B cell (primary cell): ENCODE data around the gene HHAT. TPM values are rescaled to one million over a fixed set of nuclear protein-coding genes. Genes with fewer than 3 reads are reported as not detected.

Source experiments
- ATAC-seq: fragments of 200-7000 bp; cut with Tn5 transposase; one replicate; pipeline ENCODE4 v1.10.0; 2021; ENCODE audit warnings: low read depth, mild to moderate bottlenecking, moderate number of reproducible peaks, moderate library complexity
- CTCF ChIA-PET: fragments of 350-600 bp; sonication (Branson Sonifier 250); formaldehyde crosslinking; loops from one replicate; lab custom pipeline; 2021; ENCODE audit warnings: antibody characterized with exemption, inconsistent platforms; lab: Charles Lee
- POLR2A ChIA-PET: fragments of 350-600 bp; sonication (Branson Sonifier 250); formaldehyde crosslinking; loops from one replicate; lab custom pipeline; 2021; ENCODE audit warnings: antibody characterized with exemption; lab: Charles Lee
- DNase-seq: peaks from one replicate; pipeline ENCODE4 v3.0.0; 2013
- H2AFZ ChIP-seq: 2 replicates; pipeline ENCODE4 v1.6.1; 2012; ENCODE audit warnings: mild to moderate bottlenecking, low read depth, low read length; ENCODE audit not compliant: insufficient read depth, poor library complexity, severe bottlenecking
- H3K27ac ChIP-seq, 2 donors: 1 replicate in 1 of 2; 2 replicates in 1 of 2; pipeline ENCODE4 v1.5.1; 2012 to 2013; ENCODE audit warnings: low read length in 2 of 2, mild to moderate bottlenecking in 2 of 2, moderate library complexity in 1 of 2
- H3K27me3 ChIP-seq, 4 experiments: fragments of 200-600 bp in 1 of 4; sonication (generic) in 1 of 4; replicated peaks in 1 of 4; 1 replicate in 2 of 4; 2 replicates in 2 of 4; pipeline versions ENCODE4 v1.6.1 to v1.7.0; 2013 to 2016; ENCODE audit warnings: low read length in 3 of 4, mild to moderate bottlenecking in 2 of 4, mixed read lengths in 1 of 4, moderate library complexity in 1 of 4; ENCODE audit not compliant: insufficient read depth in 4 of 4, control insufficient read depth in 3 of 4; ENCODE audit errors: control extremely low read depth in 1 of 4
- H3K36me3 ChIP-seq, 2 experiments: replicated peaks in 1 of 2; 1 replicate in 1 of 2; 2 replicates in 1 of 2; pipeline versions ENCODE4 v1.6.1 to v1.7.1; 2013; ENCODE audit warnings: low read length in 1 of 2; ENCODE audit not compliant: insufficient read depth in 2 of 2, control insufficient read depth in 1 of 2; ENCODE audit errors: control extremely low read depth in 1 of 2, extremely low read depth in 1 of 2
- H3K4me1 ChIP-seq, 2 donors: fragments of 200-600 bp in 1 of 2; sonication (generic) in 1 of 2; 1 replicate in 1 of 2; 2 replicates in 1 of 2; pipeline versions ENCODE4 v1.5.1 to v1.6.1; 2013 to 2017; ENCODE audit warnings: low read length in 2 of 2; ENCODE audit not compliant: control insufficient read depth in 2 of 2, insufficient read depth in 2 of 2
- H3K4me2 ChIP-seq: replicated peaks from 2 replicates; pipeline ENCODE3; 2012; ENCODE audit warnings: mild to moderate bottlenecking, low read depth, low read length; ENCODE audit not compliant: poor library complexity, severe bottlenecking
- H3K4me3 ChIP-seq, 5 experiments: fragments of 200-600 bp in 1 of 5; sonication (generic) in 1 of 5; 1 replicate in 3 of 5; 2 replicates in 2 of 5; pipeline versions ENCODE4 v1.5.1 to v1.7.0; 2011 to 2016; ENCODE audit warnings: low read length in 4 of 5, mild to moderate bottlenecking in 4 of 5, low read depth in 2 of 5, control low read depth in 1 of 5, moderate library complexity in 1 of 5; ENCODE audit not compliant: insufficient read depth in 1 of 5; ENCODE audit errors: control extremely low read depth in 1 of 5, extremely low read depth in 1 of 5
- H3K79me2 ChIP-seq: fragments of 200-600 bp; sonication (generic); one replicate; pipeline ENCODE4 v1.6.0; 2016; ENCODE audit warnings: low read length; ENCODE audit not compliant: control insufficient read depth, insufficient read depth
- H3K9ac ChIP-seq: fragments of 200-600 bp; sonication (generic); 2 replicates; pipeline ENCODE4 v1.6.1; 2017; ENCODE audit warnings: mild to moderate bottlenecking, low read length, moderate library complexity
- H3K9me3 ChIP-seq, 3 donors: one replicate each; pipeline versions ENCODE4 v1.6.1 to v1.7.1; 2013; ENCODE audit warnings: low read length in 2 of 3; ENCODE audit not compliant: control insufficient read depth in 2 of 3, insufficient read depth in 1 of 3; ENCODE audit errors: control extremely low read depth in 1 of 3
- H4K20me1 ChIP-seq: 2 replicates; pipeline ENCODE4 v1.6.0; 2012; ENCODE audit warnings: mild to moderate bottlenecking, low read length; ENCODE audit not compliant: insufficient read depth, control insufficient read depth, poor library complexity, severe bottlenecking
- H3K27ac Mint-ChIP-seq: one replicate; pipeline ENCODE4 v1.8.0; 2021; ENCODE audit warnings: mixed read lengths
- H3K27me3 Mint-ChIP-seq: one replicate; pipeline ENCODE4 v1.8.0; 2021; ENCODE audit warnings: mixed read lengths
- H3K4me1 Mint-ChIP-seq: one replicate; pipeline ENCODE4 v1.8.0; 2021; ENCODE audit warnings: mixed read lengths
- H3K4me3 Mint-ChIP-seq: one replicate; pipeline ENCODE4 v1.8.0; 2021; ENCODE audit warnings: mixed read lengths
- H3K9me3 Mint-ChIP-seq: one replicate; pipeline ENCODE4 v1.8.0; 2022; ENCODE audit warnings: mixed read lengths; ENCODE audit not compliant: insufficient read depth
- EZH2 ChIP-seq: IDR thresholded peaks from 2 replicates; pipeline ENCODE4 v1.6.1; 2012; ENCODE audit warnings: borderline replicate concordance, low read depth, mild to moderate bottlenecking, moderate library complexity, low read length; ENCODE audit not compliant: insufficient read depth, poor library complexity, severe bottlenecking
- WGBS: methylation state at CpG from one replicate; pipeline ENCODE4 v1.1.5; 2013; ENCODE audit warnings: missing lambda C conversion rate; ENCODE audit not compliant: insufficient coverage; 5-methylcytosine and 5-hydroxymethylcytosine counted together
- intact Hi-C: fragments of 100-400 bp; cut with micrococcal nuclease; formaldehyde crosslinking; loops from one replicate; pipeline ENCODE4 v1.10.0; 2022
- polyA plus RNA-seq: library from polyadenylated mRNA; depleted of rRNA; stranded (reverse); fragments of >200 nt; gene quantifications from 2 replicates; pipeline ENCODE4 v1.2.3, GENCODE V29; 2012
- total RNA-seq, 2 donors: library from RNA; stranded (reverse); fragments of 120-200 nt in 1 of 2; gene quantifications; 1 replicate in 1 of 2; 2 replicates in 1 of 2; pipeline versions ENCODE4 v1.2.3 to v1.2.4, GENCODE V29; 2013 to 2022
- TF ChIP-seq, protein P1 (sequence below): fragments of 200-600 bp; IDR thresholded peaks from one replicate; pipeline ENCODE4 v1.8.0; 2022; ENCODE audit warnings: antibody characterized with exemption, mild to moderate bottlenecking

HHAT gene
- total and polyA plus RNA-seq, 2 donors (not counting 1 experiment from before 2014, with no cell fraction given) = 4.0 to 28.2 TPM

GRCh38 chr1:210347112-210347511 lies 18.4 kb downstream of the HHAT start:
- Histone ChIP-seq H3K27me3 (no peaks in the 10 kb centered on the region), H2AFZ (no peak overlapping the region), H3K4me3 (no peak overlapping the region), H3K4me2 (no peak overlapping the region), H3K4me1 (peaks cover 17 to 21% of the 10 kb centered on the region in 2 donors), H3K27ac (no peak overlapping the region), H3K9me3 (no peaks in the 10 kb centered on the region), H4K20me1 (no peaks in the 10 kb centered on the region), H3K36me3 (no peaks in the 10 kb centered on the region), H3K9ac (no peak overlapping the region), H3K79me2 (no peaks in the 10 kb centered on the region)
- intact Hi-C loops = loop anchor here (5.0 to 10.0 kb wide), 2 partner anchors 35 to 988 kb away; no protein-coding TSS in a partner anchor
- WGBS = no CpG with 5 or more reads among the region's 1 CpG
- peaks cover 18% of the 10 kb centered on the region for H3K4me1 Mint-ChIP-seq
- ATAC-seq (peak; percentile 2), DNase-seq (peak; percentile 29)
- ChIA-PET POLR2A (no interaction called here), CTCF (interaction anchor here (0.8 kb wide), 1 partner anchor 14 kb away, joined by 3 read pairs; no protein-coding TSS in a partner anchor)
- no peaks in the 10 kb centered on the region for H3K27me3 Mint-ChIP-seq
- TF ChIP-seq, protein P1, sequence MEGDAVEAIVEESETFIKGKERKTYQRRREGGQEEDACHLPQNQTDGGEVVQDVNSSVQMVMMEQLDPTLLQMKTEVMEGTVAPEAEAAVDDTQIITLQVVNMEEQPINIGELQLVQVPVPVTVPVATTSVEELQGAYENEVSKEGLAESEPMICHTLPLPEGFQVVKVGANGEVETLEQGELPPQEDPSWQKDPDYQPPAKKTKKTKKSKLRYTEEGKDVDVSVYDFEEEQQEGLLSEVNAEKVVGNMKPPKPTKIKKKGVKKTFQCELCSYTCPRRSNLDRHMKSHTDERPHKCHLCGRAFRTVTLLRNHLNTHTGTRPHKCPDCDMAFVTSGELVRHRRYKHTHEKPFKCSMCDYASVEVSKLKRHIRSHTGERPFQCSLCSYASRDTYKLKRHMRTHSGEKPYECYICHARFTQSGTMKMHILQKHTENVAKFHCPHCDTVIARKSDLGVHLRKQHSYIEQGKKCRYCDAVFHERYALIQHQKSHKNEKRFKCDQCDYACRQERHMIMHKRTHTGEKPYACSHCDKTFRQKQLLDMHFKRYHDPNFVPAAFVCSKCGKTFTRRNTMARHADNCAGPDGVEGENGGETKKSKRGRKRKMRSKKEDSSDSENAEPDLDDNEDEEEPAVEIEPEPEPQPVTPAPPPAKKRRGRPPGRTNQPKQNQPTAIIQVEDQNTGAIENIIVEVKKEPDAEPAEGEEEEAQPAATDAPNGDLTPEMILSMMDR = no peak
- TF ChIP-seq EZH2 = no peak
- no peak overlapping the region for H3K4me3 Mint-ChIP-seq
- peak overlapping the region; percentile 34 for H3K27ac Mint-ChIP-seq
- H3K9me3 Mint-ChIP-seq = no peaks in the 10 kb centered on the region

GRCh38 chr1:210351496-210351895 lies 22.8 kb downstream of the HHAT start:
- TF ChIP-seq, protein P1 = no peak
- TF ChIP-seq EZH2 = no peak
- no peaks in the 10 kb centered on the region for H3K9me3 Mint-ChIP-seq
- Histone ChIP-seq H3K9ac (no peak overlapping the region), H3K36me3 (no peaks in the 10 kb centered on the region), H3K27ac (no peak overlapping the region), H3K4me1 (no peaks in the 10 kb centered on the region), H4K20me1 (no peaks in the 10 kb centered on the region), H3K4me2 (no peak overlapping the region), H3K4me3 (no peak overlapping the region), H3K79me2 (no peaks in the 10 kb centered on the region), H3K27me3 (no peaks in the 10 kb centered on the region), H3K9me3 (no peaks in the 10 kb centered on the region), H2AFZ (no peak overlapping the region)
- DNase-seq (no peak), ATAC-seq (no peak)
- peaks cover 15% of the 10 kb centered on the region for H3K4me1 Mint-ChIP-seq
- no peak overlapping the region for H3K4me3 Mint-ChIP-seq
- no peak overlapping the region for H3K27ac Mint-ChIP-seq
- CTCF ChIA-PET = interaction anchor here (0.6 kb wide), 1 partner anchor 12 kb away, joined by 3 read pairs; no protein-coding TSS in a partner anchor
- POLR2A ChIA-PET = no interaction called here
- WGBS = 75% methylated on average over 2 of the region's 3 CpGs
- intact Hi-C loops = no loop called here
- H3K27me3 Mint-ChIP-seq = no peaks in the 10 kb centered on the region
